PC-3 (cell line): ENCODE results near the gene CCNB2. TPM values are rescaled to one million over a fixed set of nuclear protein-coding genes. Genes with fewer than 3 reads are reported as not detected.
"Not testable (repeated sequence)": the region's sequence is repeated elsewhere in the genome, so short reads cannot be mapped to it uniquely, and the experiment has no call there.

ENCODE experiments used
- ATAC-seq: fragments of 200-7000 bp; cut with Tn5 transposase; 2 replicates; pipeline ENCODE4 v1.9.1; 2020; ENCODE audit warnings: mild to moderate bottlenecking, moderate library complexity
- BruUV-seq: library from RNA; stranded (reverse); fragments of 400-500 nt; replicated peaks from 2 replicates; lab custom pipeline; 2021; lab: Mats Ljungman, UMichigan
- CTCF ChIA-PET: fragments of 300-600 bp; sonication (Branson Sonifier 250); formaldehyde crosslinking; loops from one replicate; lab custom pipeline; 2022; ENCODE audit warnings: antibody characterized with exemption; lab: Charles Lee
- POLR2A ChIA-PET: fragments of 300-600 bp; sonication (Branson Sonifier 250); formaldehyde crosslinking; loops from one replicate; lab custom pipeline; 2022; ENCODE audit warnings: antibody characterized with exemption; ENCODE audit not compliant: unreplicated experiment; lab: Charles Lee
- DNase-seq: peaks from one replicate; pipeline ENCODE4 v3.0.0-alpha.2; 2015
- H2AFZ ChIP-seq: fragments of 300-600 bp; sonication (generic); 2 replicates; pipeline ENCODE4 v1.6.0; 2016; ENCODE audit warnings: antibody characterized with exemption, low read length
- H3F3A ChIP-seq: fragments of 300-600 bp; sonication (generic); one replicate; pipeline ENCODE4 v1.6.0; 2017; ENCODE audit warnings: antibody characterized with exemption, low read length, control low read depth, mild to moderate bottlenecking; ENCODE audit not compliant: unreplicated experiment
- H3K27ac ChIP-seq: fragments of 300-600 bp; sonication (generic); 2 replicates; pipeline ENCODE4 v1.5.1; 2016; ENCODE audit warnings: mild to moderate bottlenecking, low read length
- H3K27me3 ChIP-seq: fragments of 300-600 bp; sonication (generic); 2 replicates; pipeline ENCODE4 v1.6.1; 2016; ENCODE audit warnings: low read length, mixed read lengths
- H3K36me3 ChIP-seq: fragments of 300-600 bp; sonication (generic); 2 replicates; pipeline ENCODE4 v1.6.1; 2016; ENCODE audit warnings: low read depth, mixed run types, low read length, mixed read lengths
- H3K4me1 ChIP-seq: fragments of 300-600 bp; sonication (generic); 2 replicates; pipeline ENCODE4 v1.5.1; 2016; ENCODE audit warnings: low read length; ENCODE audit not compliant: insufficient read depth
- H3K4me2 ChIP-seq: fragments of 300-600 bp; sonication (generic); 2 replicates; pipeline ENCODE4 v1.6.0; 2016; ENCODE audit warnings: low read length
- H3K4me3 ChIP-seq: fragments of 300-600 bp; sonication (generic); 2 replicates; pipeline ENCODE4 v1.5.1; 2016; ENCODE audit warnings: mild to moderate bottlenecking, low read length, mixed read lengths
- H3K79me2 ChIP-seq: fragments of 300-600 bp; sonication (generic); 2 replicates; pipeline ENCODE4 v1.6.1; 2017; ENCODE audit warnings: low read length, mixed read lengths
- H3K9ac ChIP-seq: fragments of 300-600 bp; sonication (generic); 2 replicates; pipeline ENCODE4 v1.6.0; 2016; ENCODE audit warnings: mild to moderate bottlenecking, low read length
- H3K9me2 ChIP-seq: fragments of 300-600 bp; sonication (generic); replicated peaks from 2 replicates; pipeline ENCODE4 v1.6.1; 2016; ENCODE audit warnings: mixed run types, low read length, mixed read lengths
- H3K9me3 ChIP-seq: fragments of 300-600 bp; sonication (generic); 2 replicates; pipeline ENCODE4 v1.6.1; 2016; ENCODE audit warnings: low read length, mixed read lengths
- H4K20me1 ChIP-seq: fragments of 300-600 bp; sonication (generic); 2 replicates; pipeline ENCODE4 v1.6.1; 2016; ENCODE audit warnings: low read length, mixed read lengths
- CTCF ChIP-seq: fragments of 300-600 bp; sonication (generic); conservative IDR thresholded peaks from 2 replicates; pipeline ENCODE4 v1.5.1; 2017; ENCODE audit warnings: antibody characterized with exemption, low read depth, mild to moderate bottlenecking, low read length
- EZH2 ChIP-seq: fragments of 300-600 bp; sonication (generic); IDR thresholded peaks from one replicate; pipeline ENCODE4 v1.6.1; 2017; ENCODE audit warnings: antibody characterized with exemption, mild to moderate bottlenecking, low read length; ENCODE audit not compliant: unreplicated experiment
- EZH2phosphoT487 ChIP-seq: fragments of 300-600 bp; sonication (generic); IDR thresholded peaks from 2 replicates; pipeline ENCODE4 v1.6.1; 2018; ENCODE audit warnings: mild to moderate bottlenecking, antibody characterized with exemption, low read length, borderline replicate concordance
- intact Hi-C: fragments of 100-400 bp; cut with micrococcal nuclease; formaldehyde crosslinking; loops from 2 replicates; pipeline ENCODE4 v1.9.0; 2023
- total RNA-seq: library from RNA; depleted of rRNA; stranded (reverse); fragments of >200 nt; gene quantifications from 2 replicates; pipeline ENCODE4 v1.2.3, GENCODE V29; 2014

The CCNB2 gene
- total RNA-seq, 1 experiment from 2014 or later: 61.7 TPM

DNA sequence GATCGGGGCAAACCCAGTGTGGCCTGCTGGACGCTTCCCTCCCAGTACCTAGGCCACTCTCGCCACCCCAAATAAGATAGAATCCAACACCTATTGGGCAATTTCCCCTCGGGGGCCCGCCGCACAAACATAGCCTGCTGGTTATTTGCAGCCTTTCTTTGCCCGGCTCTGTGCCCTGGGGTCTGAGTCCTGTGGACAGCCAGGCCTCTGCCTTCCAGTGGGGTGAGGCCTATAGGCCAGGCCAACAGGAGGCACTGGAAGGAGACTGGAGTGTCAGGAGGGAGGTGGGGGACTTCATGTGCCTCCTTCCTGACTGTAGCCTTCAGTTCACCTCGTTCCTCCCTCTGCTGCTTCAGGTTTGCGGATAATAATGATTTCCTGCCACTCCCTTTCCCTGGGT, 54.3 kb downstream of the CCNB2 start:
- Histone ChIP-seq H3K9me2 (no peaks in the 10 kb centered on the region), H3K4me1 (no peaks in the 10 kb centered on the region), H3K36me3 (peaks cover 29% of the 10 kb centered on the region), H3K27ac (no peak overlapping the region), H3K9ac (no peak overlapping the region), H2AFZ (no peak overlapping the region), H3K4me3 (no peak overlapping the region), H3K9me3 (no peaks in the 10 kb centered on the region), H4K20me1 (no peaks in the 10 kb centered on the region), H3K27me3 (no peaks in the 10 kb centered on the region), H3F3A (no peaks in the 10 kb centered on the region), H3K79me2 (no peaks in the 10 kb centered on the region), H3K4me2 (no peak overlapping the region)
- intact Hi-C loops: no loop called here
- BruUV-seq: no TSS peak
- ChIA-PET POLR2A (no interaction called here), CTCF (no interaction called here)
- TF ChIP-seq EZH2phosphoT487: no peak
- TF ChIP-seq EZH2: no peak
- no peak for TF ChIP-seq CTCF
- ATAC-seq (no peak), DNase-seq (no peak)

- no peaks in the 10 kb centered on the region for H3K4me1 ChIP-seq
- H3K9me3 ChIP-seq: no peaks in the 10 kb centered on the region
- no peak overlapping the region for H3K27ac ChIP-seq
- no peaks in the 10 kb centered on the region for H4K20me1 ChIP-seq
- POLR2A ChIA-PET: no interaction called here
- H3F3A ChIP-seq: no peaks in the 10 kb centered on the region
- CTCF ChIA-PET: no interaction called here
- no peak overlapping the region for H2AFZ ChIP-seq
- no peaks in the 10 kb centered on the region for H3K79me2 ChIP-seq
- no TSS peak for BruUV-seq
- no peak overlapping the region for H3K4me2 ChIP-seq
- H3K36me3 ChIP-seq: peaks cover 35% of the 10 kb centered on the region
- H3K27me3 ChIP-seq: no peaks in the 10 kb centered on the region
- H3K9ac ChIP-seq: no peak overlapping the region
- ATAC-seq (peak; percentile 63), DNase-seq (peak; percentile 49)
- H3K9me2 ChIP-seq: no peaks in the 10 kb centered on the region
- TF ChIP-seq EZH2 (no peak), EZH2phosphoT487 (no peak), CTCF (peak; percentile 69)
- intact Hi-C loops: no loop called here
- no peak overlapping the region for H3K4me3 ChIP-seq
These were observed 56.1 kb downstream of the CCNB2 start for GRCh38 chr15:59160880-59161593.

DNA sequence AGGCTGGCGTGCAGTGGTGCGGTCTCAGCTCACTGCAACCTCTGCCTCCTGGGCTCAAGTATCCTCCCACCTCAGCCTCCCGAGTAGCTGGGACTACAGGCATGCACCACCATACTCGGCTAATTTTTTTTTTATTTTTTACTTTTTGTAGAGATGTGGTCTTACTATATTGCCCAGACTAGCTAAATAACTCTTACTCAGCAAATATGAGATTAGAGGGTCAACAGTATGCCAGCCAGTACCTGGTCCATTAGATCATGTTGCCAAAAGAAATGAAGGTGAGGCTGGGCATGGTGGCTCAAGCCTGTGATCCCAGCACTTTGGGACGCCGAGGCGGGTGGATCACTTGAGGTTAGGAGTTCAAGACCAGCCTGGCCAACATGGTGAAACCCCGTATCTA, 57.1 kb downstream of the CCNB2 start:
- POLR2A ChIA-PET: interaction anchor here (0.6 kb wide), 1 partner anchor 222 kb away, joined by 3 read pairs; no protein-coding TSS in a partner anchor
- H3K4me1 ChIP-seq, H3K79me2 ChIP-seq, H2AFZ ChIP-seq, H3F3A ChIP-seq, H3K27me3 ChIP-seq, H3K9me3 ChIP-seq, H4K20me1 ChIP-seq, intact Hi-C loops, H3K9ac ChIP-seq, H3K4me3 ChIP-seq, H3K4me2 ChIP-seq, ATAC-seq, H3K9me2 ChIP-seq, DNase-seq, H3K27ac ChIP-seq, BruUV-seq: not testable (repeated sequence)
- peaks cover 30% of the 10 kb centered on the region for H3K36me3 ChIP-seq
- CTCF ChIA-PET: interaction anchor here (0.7 kb wide), 1 partner anchor 412 kb away, joined by 3 read pairs; no protein-coding TSS in a partner anchor
